ENCODE results near the gene FAM216A. TPM values are rescaled to one million over a fixed set of nuclear protein-coding genes. Genes with fewer than 3 reads are reported as not detected.

Gene FAM216A
- total RNA-seq, 4 donors from 2014 or later = 6.2 to 10.4 (median 8.0) TPM

GRCh38 chr12:110444455-110444854 lies 24.2 kb upstream of the FAM216A start:
- Histone ChIP-seq H3K9me3 (no peaks in the 10 kb centered on the region), H3K36me3 (peaks cover 29 to 68% (median 66%) of the 10 kb centered on the region in 4 donors), H3K4me3 (no peak overlapping the region), H3K27me3 (no peaks in the 10 kb centered on the region), H3K27ac (replicated peaks in 1 of 4) (no peak overlapping the region), H3K4me1 (peaks cover 16 to 30% (median 26%) of the 10 kb centered on the region in 4 donors)
- TF ChIP-seq EP300 (IDR thresholded peaks at IDR 0.05) = no peak
- no peak for TF ChIP-seq POLR2A (IDR thresholded peaks at IDR 0.05; ENCODE audit: low read depth)
- no peak for TF ChIP-seq POLR2AphosphoS5 (IDR thresholded peaks at IDR 0.05)
- TF ChIP-seq CTCF (IDR thresholded peaks at IDR 0.05) = no peak
- intact Hi-C loops (cut with DNase I) = no loop called here
- DNase-seq (ENCODE audit: extremely low spot score) = no peak
- WGBS = 88% methylated on average over 3 of the region's 3 CpGs

- under 1% methylated on average over 51 of the region's 51 CpGs for WGBS
- H3K4me1 ChIP-seq = peaks cover 16 to 36% (median 29%) of the 10 kb centered on the region in 4 donors
- intact Hi-C loops (cut with DNase I) = loop anchor here (5.0 to 10.0 kb wide), 4 partner anchors 162 to 435 kb away; partner anchors contain the start of gene TCTN1
These were observed 18.7 kb upstream of the FAM216A start, which contains the start of gene ARPC3 for GRCh38 chr12:110449799-110450497. TSS of gene ARPC3 (minus strand) at chr12:110450337. CDS start at chr12:110450260, 77 bp downstream.

GRCh38 chr12:110451263-110451662 lies 17.4 kb upstream of the FAM216A start:
- no peak for DNase-seq (ENCODE audit: extremely low spot score)
- Histone ChIP-seq H3K36me3 (peaks cover 14 to 45% (median 30%) of the 10 kb centered on the region in 4 donors), H3K4me3 (no peak overlapping the region), H3K27me3 (no peaks in the 10 kb centered on the region), H3K9me3 (no peaks in the 10 kb centered on the region), H3K27ac (replicated peaks in 1 of 4) (peak overlapping the region in 3 of 4 donors; percentile 80 to 98 (median 92)), H3K4me1 (peaks cover 16 to 31% (median 28%) of the 10 kb centered on the region in 4 donors)
- intact Hi-C loops (cut with DNase I) = loop anchor here (5.0 to 10.0 kb wide), 4 partner anchors 161 to 434 kb away; partner anchors contain the start of gene TCTN1
- TF ChIP-seq POLR2A (IDR thresholded peaks at IDR 0.05; ENCODE audit: low read depth) = no peak
- TF ChIP-seq EP300 (IDR thresholded peaks at IDR 0.05) = no peak
- TF ChIP-seq POLR2AphosphoS5 (IDR thresholded peaks at IDR 0.05) = no peak
- no peak for TF ChIP-seq CTCF (IDR thresholded peaks at IDR 0.05)
- 81% methylated on average over 1 of the region's 1 CpG for WGBS

More at GRCh38 chr12:110449799-110450497, 18.7 kb upstream of the FAM216A start, which contains the start of gene ARPC3:
- TF ChIP-seq POLR2A (IDR thresholded peaks at IDR 0.05; ENCODE audit: low read depth) (no peak), EP300 (IDR thresholded peaks at IDR 0.05) (no peak), POLR2AphosphoS5 (IDR thresholded peaks at IDR 0.05) (peak; percentile 90 to 92), CTCF (IDR thresholded peaks at IDR 0.05) (peak; percentile 80 to 95 (median 91))
- peak within 1 kb of the TSS; percentile 61 to 94 (median 85) for H3K4me3 ChIP-seq
- no peaks in the 10 kb centered on the region for H3K9me3 ChIP-seq
- DNase-seq (ENCODE audit: extremely low spot score) = peak; percentile 98
- peak within 1 kb of the TSS; percentile 80 to 98 (median 88) for H3K27ac ChIP-seq (replicated peaks in 1 of 4)
- no peaks in the 10 kb centered on the region for H3K27me3 ChIP-seq
- H3K36me3 ChIP-seq = peaks cover 7 to 42% (median 33%) of the 10 kb centered on the region in 4 donors

GRCh38 chr12:110453569-110454296 lies 14.9 kb upstream of the FAM216A start:
- peaks cover 7 to 14% (median 12%) of the 10 kb centered on the region in 4 donors for H3K4me1 ChIP-seq
- TF ChIP-seq POLR2A (IDR thresholded peaks at IDR 0.05; ENCODE audit: low read depth) = no peak
- TF ChIP-seq CTCF (IDR thresholded peaks at IDR 0.05) = no peak
- no peak for TF ChIP-seq POLR2AphosphoS5 (IDR thresholded peaks at IDR 0.05)
- TF ChIP-seq EP300 (IDR thresholded peaks at IDR 0.05) = no peak
- WGBS = 89% methylated on average over 4 of the region's 4 CpGs
- intact Hi-C loops (cut with DNase I) = loop anchor here (5.0 to 10.0 kb wide), 4 partner anchors 159 to 431 kb away; partner anchors contain the start of gene TCTN1
- no peak overlapping the region for H3K4me3 ChIP-seq
- H3K9me3 ChIP-seq = no peaks in the 10 kb centered on the region
- H3K36me3 ChIP-seq = peaks cover 26 to 69% (median 45%) of the 10 kb centered on the region in 4 donors
- no peaks in the 10 kb centered on the region for H3K27me3 ChIP-seq
- H3K27ac ChIP-seq (replicated peaks in 1 of 4) = no peak overlapping the region
- DNase-seq (ENCODE audit: extremely low spot score) = no peak

Data from esophagus muscularis mucosa (tissue), 4 donors.